DND-41 (cell line): ENCODE results near the gene SH2D7.

ENCODE experiments used
- EZH2 ChIP-seq: IDR thresholded peaks from 3 replicates; pipeline ENCODE4 v1.6.1; 2012; ENCODE audit warnings: borderline replicate concordance, low read depth, mild to moderate bottlenecking, moderate library complexity, low read length, inconsistent platforms; ENCODE audit not compliant: severe bottlenecking
- TF ChIP-seq, protein P1 (sequence below): IDR thresholded peaks from 2 replicates; pipeline ENCODE4 v1.5.1; 2012; ENCODE audit warnings: borderline replicate concordance, low read length, moderate library complexity, mild to moderate bottlenecking; ENCODE audit not compliant: poor library complexity, severe bottlenecking; ENCODE audit errors: extremely low read depth

DNA sequence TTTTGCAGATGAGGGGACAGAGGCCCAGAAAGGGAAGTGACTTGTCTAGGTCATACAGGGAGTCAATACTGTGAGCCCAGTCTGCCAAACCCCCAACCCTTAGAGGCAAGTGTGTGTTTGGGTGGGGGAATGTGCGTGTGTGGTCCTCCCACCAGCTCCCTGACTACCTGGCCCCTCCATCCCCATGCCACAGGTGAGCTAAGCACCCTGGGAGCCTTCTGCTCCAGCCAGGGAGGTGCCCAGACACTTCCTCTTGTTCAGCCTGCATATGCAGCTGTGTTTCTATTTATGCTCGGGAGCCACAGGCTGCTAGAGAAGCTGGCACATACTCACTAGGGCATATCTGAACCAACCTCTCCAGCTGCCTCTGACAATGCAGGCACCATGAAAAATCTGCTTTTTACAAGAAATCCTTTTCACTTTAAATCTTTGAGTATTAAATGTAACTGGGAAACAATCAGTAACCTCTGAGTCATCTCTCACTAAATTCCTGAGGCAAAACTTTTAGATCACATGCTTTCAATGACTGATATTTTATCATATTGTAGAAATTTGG lies 35.6 kb upstream of the SH2D7 start:
- TF ChIP-seq EZH2, result no peak
- TF ChIP-seq, protein P1, sequence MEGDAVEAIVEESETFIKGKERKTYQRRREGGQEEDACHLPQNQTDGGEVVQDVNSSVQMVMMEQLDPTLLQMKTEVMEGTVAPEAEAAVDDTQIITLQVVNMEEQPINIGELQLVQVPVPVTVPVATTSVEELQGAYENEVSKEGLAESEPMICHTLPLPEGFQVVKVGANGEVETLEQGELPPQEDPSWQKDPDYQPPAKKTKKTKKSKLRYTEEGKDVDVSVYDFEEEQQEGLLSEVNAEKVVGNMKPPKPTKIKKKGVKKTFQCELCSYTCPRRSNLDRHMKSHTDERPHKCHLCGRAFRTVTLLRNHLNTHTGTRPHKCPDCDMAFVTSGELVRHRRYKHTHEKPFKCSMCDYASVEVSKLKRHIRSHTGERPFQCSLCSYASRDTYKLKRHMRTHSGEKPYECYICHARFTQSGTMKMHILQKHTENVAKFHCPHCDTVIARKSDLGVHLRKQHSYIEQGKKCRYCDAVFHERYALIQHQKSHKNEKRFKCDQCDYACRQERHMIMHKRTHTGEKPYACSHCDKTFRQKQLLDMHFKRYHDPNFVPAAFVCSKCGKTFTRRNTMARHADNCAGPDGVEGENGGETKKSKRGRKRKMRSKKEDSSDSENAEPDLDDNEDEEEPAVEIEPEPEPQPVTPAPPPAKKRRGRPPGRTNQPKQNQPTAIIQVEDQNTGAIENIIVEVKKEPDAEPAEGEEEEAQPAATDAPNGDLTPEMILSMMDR, result no peak
